Ishikawa (cell line): Measurements from ENCODE around the gene KIF13A.

Source experiments
- CEBPB ChIP-seq: IDR thresholded peaks from 2 replicates; pipeline ENCODE4 v1.6.1; 2012
- EP300 ChIP-seq: IDR thresholded peaks from 2 replicates; pipeline ENCODE4 v1.6.1; 2012; ENCODE audit warnings: borderline replicate concordance
- RAD21 ChIP-seq: IDR thresholded peaks from 2 replicates; pipeline ENCODE4 v1.6.1; 2012; ENCODE audit warnings: low read depth
- TAF1 ChIP-seq: IDR thresholded peaks from 2 replicates; pipeline ENCODE4 v1.6.1; 2012; ENCODE audit warnings: low read depth, mild to moderate bottlenecking
- TCF12 ChIP-seq: IDR thresholded peaks from 2 replicates; pipeline ENCODE4 v1.6.1; 2012; ENCODE audit warnings: low read depth
- ZBTB7A ChIP-seq: IDR thresholded peaks from 2 replicates; pipeline ENCODE4 v1.6.1; 2012; ENCODE audit warnings: low read depth

GRCh38 chr6:17803409-17803808 lies 184.0 kb downstream of the KIF13A start:
- no peak for TF ChIP-seq EP300
- TF ChIP-seq TAF1: no peak
- no peak for TF ChIP-seq RAD21
- TF ChIP-seq TCF12: no peak
- no peak for TF ChIP-seq CEBPB
- no peak for TF ChIP-seq ZBTB7A
